ENCODE measurements around the gene CANX.

The CANX gene

GRCh38 chr5:179773686-179774040, 74.9 kb downstream of the CANX start:
- no peak for DNase-seq (ENCODE audit: low read depth in 1 of 2, low spot score in 1 of 2)

- DNase-seq (ENCODE audit: low read depth in 1 of 2, low spot score in 1 of 2): no peak
These were observed 75.7 kb downstream of the CANX start for GRCh38 chr5:179774442-179774841.

GRCh38 chr5:179776411-179776938, 77.7 kb downstream of the CANX start:
- no peak for DNase-seq (ENCODE audit: low read depth in 1 of 2, low spot score in 1 of 2)

GRCh38 chr5:179777456-179777855, 78.7 kb downstream of the CANX start:
- DNase-seq (ENCODE audit: low read depth in 1 of 2, low spot score in 1 of 2): no peak

- no peak for DNase-seq (ENCODE audit: low read depth in 1 of 2, low spot score in 1 of 2)
These were observed 79.1 kb downstream of the CANX start for GRCh38 chr5:179777909-179778308.

GRCh38 chr5:179778591-179778990, 79.8 kb downstream of the CANX start:
- no peak for DNase-seq (ENCODE audit: low read depth in 1 of 2, low spot score in 1 of 2)

GRCh38 chr5:179779826-179780225, 81.1 kb downstream of the CANX start:
- DNase-seq (ENCODE audit: low read depth in 1 of 2, low spot score in 1 of 2): no peak

GRCh38 chr5:179780362-179780761, 81.6 kb downstream of the CANX start:
- no peak for DNase-seq (ENCODE audit: low read depth in 1 of 2, low spot score in 1 of 2)

Measured in activated CD4-positive, alpha-beta T cell treated with anti-CD3 and anti-CD28 coated beads, Interleukin-2, amount 50 U/mL, for 24 hours (primary cell).